ENCODE data around the gene STOX1.

DNA sequence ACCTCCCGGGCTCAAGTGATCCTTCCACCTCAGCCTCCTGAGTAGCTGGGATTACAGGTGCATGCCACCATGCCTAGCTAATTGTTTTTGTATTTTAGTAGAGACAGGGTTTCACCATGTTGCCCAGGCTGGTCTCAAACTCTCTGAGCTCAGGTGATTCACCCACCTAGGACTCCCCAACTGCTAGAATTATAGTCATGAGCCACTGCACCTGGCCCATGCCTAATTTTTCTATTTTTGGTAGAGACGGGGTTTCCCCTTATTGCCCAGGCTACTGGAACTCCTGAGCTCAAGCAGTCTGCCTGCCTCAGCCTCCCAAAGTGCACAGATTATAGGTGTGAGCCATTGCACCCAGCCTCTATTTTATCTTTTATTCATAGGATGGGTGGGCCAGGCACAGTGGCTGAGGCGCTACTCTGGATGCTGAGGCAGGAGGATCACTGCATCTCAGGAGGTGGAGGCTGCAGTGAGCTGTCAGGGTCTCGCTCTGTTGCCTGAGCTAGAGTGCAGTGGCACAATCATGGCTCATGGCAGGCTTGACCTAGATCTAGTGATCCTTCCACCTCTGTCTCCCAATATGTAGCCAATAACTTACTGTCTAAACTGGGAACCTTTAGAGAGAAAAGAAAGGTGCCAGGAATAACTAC lies 31.3 kb upstream of the STOX1 start:
- TF ChIP-seq CTCF (optimal IDR thresholded peaks at IDR 0.05 in 1 of 3, IDR thresholded peaks at IDR 0.05 in 1 of 3, conservative IDR thresholded peaks at IDR 0.05 in 1 of 3; ENCODE audit: extremely low read depth in 1 of 3, insufficient read depth in 2 of 3, low read length in 3 of 3) (no peak), EZH2 (IDR thresholded peaks at IDR 0.05; ENCODE audit: low read length) (no peak)

All from keratinocyte (primary cell).